Loucy (cell line): ENCODE measurements around the gene PAN3.

Experiments used
- EZH2phosphoT487 ChIP-seq: fragments of 200-600 bp; IDR thresholded peaks from 2 replicates; pipeline ENCODE4 v1.6.1; 2018; ENCODE audit warnings: antibody characterized with exemption, mild to moderate bottlenecking, moderate library complexity, borderline replicate concordance
- TF ChIP-seq, protein P1 (sequence below): fragments of 200-600 bp; sonication (generic); conservative IDR thresholded peaks from 2 replicates; pipeline ENCODE4 v1.5.1; 2014; ENCODE audit warnings: mild to moderate bottlenecking, antibody characterized with exemption, low read length

DNA sequence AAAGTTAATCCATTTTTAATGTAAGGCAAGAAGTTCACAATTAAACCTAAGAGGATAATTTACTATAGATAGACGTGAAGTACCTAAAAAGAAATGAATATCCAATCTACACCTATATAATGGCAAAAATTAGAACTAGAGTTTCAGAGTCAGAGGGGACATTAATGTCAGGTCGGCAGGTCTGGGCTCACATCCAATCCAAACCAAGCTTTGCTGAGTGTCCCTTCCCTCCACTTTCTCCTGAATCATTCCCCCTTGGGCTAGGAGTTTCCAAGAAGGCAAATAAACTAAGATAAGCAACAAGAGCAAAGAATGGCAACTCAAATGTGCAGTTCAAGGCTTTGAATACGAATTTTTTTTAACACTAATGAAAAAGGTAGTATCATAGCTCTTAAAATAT, 40.8 kb upstream of the PAN3 start:
- TF ChIP-seq, protein P1, sequence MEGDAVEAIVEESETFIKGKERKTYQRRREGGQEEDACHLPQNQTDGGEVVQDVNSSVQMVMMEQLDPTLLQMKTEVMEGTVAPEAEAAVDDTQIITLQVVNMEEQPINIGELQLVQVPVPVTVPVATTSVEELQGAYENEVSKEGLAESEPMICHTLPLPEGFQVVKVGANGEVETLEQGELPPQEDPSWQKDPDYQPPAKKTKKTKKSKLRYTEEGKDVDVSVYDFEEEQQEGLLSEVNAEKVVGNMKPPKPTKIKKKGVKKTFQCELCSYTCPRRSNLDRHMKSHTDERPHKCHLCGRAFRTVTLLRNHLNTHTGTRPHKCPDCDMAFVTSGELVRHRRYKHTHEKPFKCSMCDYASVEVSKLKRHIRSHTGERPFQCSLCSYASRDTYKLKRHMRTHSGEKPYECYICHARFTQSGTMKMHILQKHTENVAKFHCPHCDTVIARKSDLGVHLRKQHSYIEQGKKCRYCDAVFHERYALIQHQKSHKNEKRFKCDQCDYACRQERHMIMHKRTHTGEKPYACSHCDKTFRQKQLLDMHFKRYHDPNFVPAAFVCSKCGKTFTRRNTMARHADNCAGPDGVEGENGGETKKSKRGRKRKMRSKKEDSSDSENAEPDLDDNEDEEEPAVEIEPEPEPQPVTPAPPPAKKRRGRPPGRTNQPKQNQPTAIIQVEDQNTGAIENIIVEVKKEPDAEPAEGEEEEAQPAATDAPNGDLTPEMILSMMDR = no peak
- TF ChIP-seq EZH2phosphoT487 = no peak
